ENCODE measurements around the gene GRM7. TPM values are rescaled to one million over a fixed set of nuclear protein-coding genes. Genes with fewer than 3 reads are reported as not detected.

GRM7 gene
- total RNA-seq, 2 donors from 2014 or later, result 0.96 to 1.5 TPM

GRCh38 chr3:7288133-7288532, 427.2 kb downstream of the GRM7 start:
- Histone ChIP-seq H3K27ac (no peak overlapping the region), H3K9me3 (no peaks in the 10 kb centered on the region), H3K36me3 (no peaks in the 10 kb centered on the region), H3K4me1 (replicated peaks) (no peaks in the 10 kb centered on the region), H3K4me3 (no peak overlapping the region), H3K27me3 (replicated peaks; ENCODE audit: insufficient read depth) (no peaks in the 10 kb centered on the region)
- 77% methylated on average over 3 of the region's 3 CpGs for WGBS
- TF ChIP-seq POLR2AphosphoS5 (IDR thresholded peaks at IDR 0.05) (no peak), POLR2A (IDR thresholded peaks at IDR 0.05) (no peak), CTCF (IDR thresholded peaks at IDR 0.05) (no peak)
- intact Hi-C loops (cut with DNase I), result no loop called here
- no peak for DNase-seq (ENCODE audit: low spot score)

DNA sequence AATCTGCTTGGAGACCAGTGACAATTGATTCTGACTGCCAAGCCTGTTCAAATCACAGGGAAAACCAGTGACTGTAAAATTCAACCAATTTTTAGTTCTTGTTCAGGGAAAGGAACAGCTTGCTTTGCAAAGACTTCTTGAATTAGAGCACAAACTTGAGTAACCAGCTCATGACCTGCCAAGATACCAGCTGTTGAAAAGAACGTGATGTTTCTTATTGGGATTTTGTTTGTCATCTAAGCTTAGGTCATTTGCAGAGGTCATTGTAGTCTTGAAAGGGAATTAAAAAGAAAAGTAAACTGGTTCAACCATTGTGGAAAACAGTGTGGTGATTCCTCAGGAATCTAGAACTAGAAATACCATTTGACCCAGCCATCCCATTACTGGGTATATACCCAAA, 428.2 kb downstream of the GRM7 start:
- Histone ChIP-seq H3K36me3 (no peaks in the 10 kb centered on the region), H3K4me3 (no peak overlapping the region), H3K27ac (no peak overlapping the region), H3K27me3 (replicated peaks; ENCODE audit: insufficient read depth) (no peaks in the 10 kb centered on the region), H3K4me1 (replicated peaks) (no peaks in the 10 kb centered on the region), H3K9me3 (no peaks in the 10 kb centered on the region)
- no peak for DNase-seq (ENCODE audit: low spot score)
- TF ChIP-seq POLR2A (IDR thresholded peaks at IDR 0.05) (no peak), POLR2AphosphoS5 (IDR thresholded peaks at IDR 0.05) (no peak), CTCF (IDR thresholded peaks at IDR 0.05) (no peak)
- 53% methylated on average over 1 of the region's 1 CpG for WGBS
- intact Hi-C loops (cut with DNase I), result no loop called here

GRCh38 chr3:7290077-7290825, 429.3 kb downstream of the GRM7 start:
- Histone ChIP-seq H3K9me3 (no peaks in the 10 kb centered on the region), H3K36me3 (no peaks in the 10 kb centered on the region), H3K4me1 (replicated peaks) (no peaks in the 10 kb centered on the region), H3K27me3 (replicated peaks; ENCODE audit: insufficient read depth) (no peaks in the 10 kb centered on the region), H3K27ac (no peak overlapping the region), H3K4me3 (no peak overlapping the region)
- no peak for TF ChIP-seq POLR2A (IDR thresholded peaks at IDR 0.05)
- no peak for TF ChIP-seq CTCF (IDR thresholded peaks at IDR 0.05)
- no peak for TF ChIP-seq POLR2AphosphoS5 (IDR thresholded peaks at IDR 0.05)
- 71% methylated on average over 1 of the region's 1 CpG for WGBS
- intact Hi-C loops (cut with DNase I), result no loop called here
- no peak for DNase-seq (ENCODE audit: low spot score)

DNA sequence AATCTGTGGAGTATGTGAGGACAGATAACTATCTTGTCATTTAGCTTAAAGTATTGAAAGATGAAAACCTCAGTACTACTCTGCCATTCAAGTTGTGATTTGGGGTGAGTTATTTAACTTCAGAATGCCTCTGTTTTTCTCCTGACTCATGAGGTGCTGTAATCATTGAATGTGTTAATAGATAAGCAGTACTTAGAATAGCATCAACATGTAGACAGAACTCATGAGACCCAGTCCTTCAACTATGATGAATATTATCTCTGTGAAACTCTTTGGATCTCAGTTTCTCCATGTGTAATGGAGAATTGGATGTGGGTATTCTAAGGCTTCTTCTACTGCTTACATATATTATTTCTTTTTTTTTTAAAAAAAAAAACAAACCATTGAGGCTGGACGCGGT, 431.4 kb downstream of the GRM7 start:
- H3K4me3 ChIP-seq, result no peak overlapping the region
- no peak for DNase-seq (ENCODE audit: low spot score)
- no peak for TF ChIP-seq CTCF (IDR thresholded peaks at IDR 0.05)
- TF ChIP-seq POLR2A (IDR thresholded peaks at IDR 0.05), result no peak
- no peaks in the 10 kb centered on the region for H3K9me3 ChIP-seq
- no peaks in the 10 kb centered on the region for H3K4me1 ChIP-seq (replicated peaks)
- H3K36me3 ChIP-seq, result no peaks in the 10 kb centered on the region
- no peak overlapping the region for H3K27ac ChIP-seq
- WGBS, result 100% methylated on average over 2 of the region's 2 CpGs
- intact Hi-C loops (cut with DNase I), result no loop called here
- H3K27me3 ChIP-seq (replicated peaks; ENCODE audit: insufficient read depth), result no peaks in the 10 kb centered on the region

- WGBS, result 95% methylated on average over 7 of the region's 7 CpGs
- no peak for TF ChIP-seq POLR2AphosphoS5 (IDR thresholded peaks at IDR 0.05)
- TF ChIP-seq CTCF (IDR thresholded peaks at IDR 0.05), result no peak
- no peak for TF ChIP-seq POLR2A (IDR thresholded peaks at IDR 0.05)
- no peaks in the 10 kb centered on the region for H3K36me3 ChIP-seq
- H3K9me3 ChIP-seq, result no peaks in the 10 kb centered on the region
- no peaks in the 10 kb centered on the region for H3K4me1 ChIP-seq (replicated peaks)
- no peaks in the 10 kb centered on the region for H3K27me3 ChIP-seq (replicated peaks; ENCODE audit: insufficient read depth)
- no peak for DNase-seq (ENCODE audit: low spot score)
- H3K4me3 ChIP-seq, result no peak overlapping the region
- intact Hi-C loops (cut with DNase I), result no loop called here
- no peak overlapping the region for H3K27ac ChIP-seq
Observed at GRCh38 chr3:7293286-7293685, 432.4 kb downstream of the GRM7 start.
